GM21825 (cell line): Measurements from ENCODE around the gene CRYBG3.
"Not testable (repeated sequence)": the region's sequence is repeated elsewhere in the genome, so short reads cannot be mapped to it uniquely, and the experiment has no call there.

Experiments used
- ATAC-seq: cut with Tn5 transposase; IDR thresholded peaks from one replicate; pipeline ENCODE4 v1.9.1; 2021; ENCODE audit warnings: mild to moderate bottlenecking, moderate library complexity; ENCODE audit not compliant: unreplicated experiment

CRYBG3 gene

DNA sequence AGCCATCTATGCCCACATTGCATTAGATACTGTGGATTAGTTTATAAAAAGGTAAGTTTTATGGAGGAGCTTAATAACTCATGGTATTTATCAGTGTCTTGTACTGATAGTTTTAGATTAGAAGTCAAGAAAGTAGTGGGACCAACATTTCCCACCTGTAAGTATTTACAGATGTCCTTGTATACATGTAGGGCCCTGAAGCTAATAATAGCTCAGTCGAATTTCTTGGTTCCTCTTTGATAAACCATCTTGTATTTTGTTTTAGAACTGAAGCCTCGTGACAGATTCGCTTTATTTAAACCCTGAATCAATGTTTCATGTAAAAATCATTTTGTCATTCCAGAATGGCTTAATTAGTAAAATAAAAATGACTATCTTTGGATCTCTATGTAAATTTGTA, 73.4 kb downstream of the CRYBG3 start:
- ATAC-seq = peak; percentile 75

- no peak for ATAC-seq
Measured at GRCh38 chr3:97896129-97896528, 74.3 kb downstream of the CRYBG3 start.

GRCh38 chr3:97896547-97896946, 74.7 kb downstream of the CRYBG3 start:
- no peak for ATAC-seq

- no peak for ATAC-seq
Measured at GRCh38 chr3:97899331-97899730, 77.5 kb downstream of the CRYBG3 start.

DNA sequence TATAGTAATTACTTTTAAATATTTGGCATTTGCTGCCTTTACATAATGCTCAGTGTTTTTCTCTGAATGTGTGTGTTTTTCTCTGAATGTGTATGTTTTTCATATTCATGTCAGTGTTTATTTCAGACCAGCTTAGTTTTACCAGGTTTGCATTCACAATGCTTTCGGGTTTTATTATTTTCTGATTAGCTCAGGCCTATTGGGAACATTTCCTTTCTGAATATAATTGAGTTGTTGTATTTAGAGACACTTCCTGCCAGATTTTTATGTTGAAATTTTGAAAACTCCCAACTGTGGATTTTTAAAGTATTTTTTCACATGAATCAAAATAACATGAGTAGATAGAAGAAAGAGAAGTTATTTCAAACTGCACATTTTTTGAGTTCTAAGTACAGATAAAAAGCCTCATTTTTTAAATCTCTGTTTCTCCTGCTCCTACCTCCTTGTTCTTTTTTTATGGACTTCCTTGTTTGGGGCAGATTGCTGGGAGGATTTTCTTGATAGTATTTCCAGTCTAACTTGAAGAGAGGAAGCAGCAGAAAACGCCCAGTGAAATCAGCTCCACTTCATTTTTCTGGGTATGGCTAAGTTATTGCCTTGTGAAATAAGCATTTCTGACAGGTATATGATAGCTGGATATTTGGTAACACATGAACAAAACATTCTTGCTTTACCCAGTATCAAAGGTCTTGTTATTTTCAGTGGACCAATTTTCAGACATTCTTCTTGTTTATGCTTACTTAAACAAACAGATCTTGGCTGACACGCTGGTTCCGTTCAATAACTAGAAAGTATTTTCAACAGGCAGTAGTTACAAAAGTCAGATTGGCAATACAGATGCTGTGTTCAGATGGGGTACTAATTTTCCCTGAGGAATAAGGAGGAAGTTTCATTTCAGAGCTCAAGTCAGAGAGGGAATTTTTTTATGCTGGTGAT, 79.8 kb downstream of the CRYBG3 start:
- ATAC-seq = no peak

DNA sequence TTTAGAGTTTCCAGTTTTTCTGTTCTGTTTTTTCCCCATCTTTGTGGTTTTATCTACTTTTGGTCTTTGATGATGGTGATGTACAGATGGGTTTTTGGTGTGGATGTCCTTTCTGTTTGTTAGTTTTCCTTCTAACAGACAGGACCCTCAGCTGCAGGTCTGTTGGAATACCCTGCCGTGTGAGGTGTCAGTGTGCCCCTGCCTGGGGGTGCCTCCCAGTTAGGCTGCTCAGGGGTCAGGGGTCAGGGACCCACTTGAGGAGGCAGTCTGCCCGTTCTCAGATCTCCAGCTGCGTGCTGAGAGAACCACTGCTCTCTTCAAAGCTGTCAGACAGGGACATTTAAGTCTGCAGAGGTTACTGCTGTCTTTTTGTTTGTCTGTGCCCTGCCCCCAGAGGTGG, 88.0 kb downstream of the CRYBG3 start:
- not testable (repeated sequence) for ATAC-seq

- ATAC-seq = not testable (repeated sequence)
Measured at GRCh38 chr3:97910236-97910831, 88.5 kb downstream of the CRYBG3 start.

- no peak for ATAC-seq
Measured at GRCh38 chr3:97910931-97911351, 89.1 kb downstream of the CRYBG3 start.

DNA sequence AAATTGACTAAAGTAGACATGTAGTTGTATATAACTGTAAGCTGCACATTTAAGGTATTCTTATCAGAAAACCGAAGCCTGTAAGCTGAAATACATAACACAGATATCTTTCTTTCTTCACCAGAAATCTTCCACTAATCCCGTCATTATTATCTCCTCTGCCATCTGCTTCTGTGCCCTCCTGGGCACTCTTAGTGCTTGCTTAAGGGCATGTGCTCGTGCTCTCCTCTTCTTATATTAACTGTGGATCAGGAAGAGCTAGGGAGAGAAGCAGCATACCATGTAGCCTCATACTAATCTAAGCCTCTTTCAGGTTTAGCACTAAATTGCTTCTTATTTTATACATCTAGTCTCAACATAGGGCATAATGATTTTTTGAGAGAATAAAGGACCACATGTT, 89.6 kb downstream of the CRYBG3 start:
- no peak for ATAC-seq

GRCh38 chr3:97914388-97914787, 92.6 kb downstream of the CRYBG3 start:
- no peak for ATAC-seq

DNA sequence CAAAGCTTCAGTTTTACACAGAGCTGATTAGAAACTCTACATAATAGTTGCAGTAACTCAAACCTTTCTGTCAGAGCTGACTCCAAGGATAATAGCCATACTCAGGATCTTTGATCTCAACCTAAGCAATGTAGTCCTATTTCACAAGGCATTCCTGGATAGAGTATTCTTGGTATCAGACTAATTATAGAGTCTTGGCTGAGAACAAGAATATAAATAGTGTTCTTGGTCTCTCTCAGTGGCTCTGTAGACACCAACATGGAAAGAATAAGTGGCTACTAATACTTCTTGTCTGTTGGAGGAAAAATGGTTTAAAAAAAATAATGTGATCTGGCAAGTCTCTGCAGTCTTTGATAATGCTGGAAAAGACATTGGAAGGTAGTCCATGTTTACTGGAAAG, 94.8 kb downstream of the CRYBG3 start:
- no peak for ATAC-seq

DNA sequence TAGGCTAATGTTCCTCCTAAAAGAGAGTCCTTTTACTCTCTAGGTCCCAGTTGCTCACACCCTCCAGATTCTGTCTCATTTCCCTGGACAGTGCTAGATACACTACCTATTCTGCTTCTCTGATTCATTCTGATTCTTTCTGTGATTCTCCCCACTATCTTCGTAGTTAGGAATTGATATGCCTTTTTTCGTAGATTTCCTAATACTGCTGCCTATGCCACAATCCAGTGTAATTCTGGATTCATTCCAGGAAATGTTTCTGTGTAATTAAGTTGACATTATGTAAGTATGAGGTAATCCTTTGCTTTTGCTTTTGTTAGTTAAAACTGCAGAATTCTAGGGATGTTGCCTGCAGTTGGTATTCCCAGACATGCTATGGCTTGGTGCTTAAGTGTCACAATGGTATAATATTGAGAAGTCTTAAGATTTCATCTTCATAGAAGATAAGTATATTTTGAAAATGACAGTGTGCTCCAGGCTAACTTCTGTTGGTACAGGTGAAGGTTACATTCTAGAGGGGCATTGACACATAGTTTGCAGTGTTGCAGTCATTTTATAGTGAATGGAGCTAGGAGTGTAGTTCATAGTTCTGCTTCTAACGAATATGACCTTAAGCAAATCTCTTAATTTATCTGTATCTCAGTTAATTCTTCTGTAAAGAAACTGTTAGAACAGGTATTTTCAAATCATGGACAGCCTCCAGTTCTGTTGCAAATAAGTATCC, 96.2 kb downstream of the CRYBG3 start:
- no peak for ATAC-seq

DNA sequence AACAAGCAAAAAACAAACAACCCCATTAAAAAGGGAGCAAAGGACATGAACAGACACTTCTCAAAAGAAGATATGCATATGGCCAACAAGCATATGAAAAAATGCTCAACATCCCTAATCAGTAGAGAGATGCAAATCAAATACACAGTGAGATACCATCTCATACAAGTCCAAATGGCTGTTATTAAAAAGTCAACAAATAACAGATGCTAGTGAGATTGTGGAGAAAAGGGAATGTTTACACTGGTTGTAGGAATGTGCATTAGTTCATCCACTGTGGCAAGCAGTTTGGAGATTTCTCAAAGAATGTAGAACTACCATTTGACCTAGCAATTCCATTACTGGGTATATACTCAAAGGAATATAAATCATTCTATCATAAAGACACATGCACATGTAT, 105.9 kb downstream of the CRYBG3 start:
- ATAC-seq = no peak

DNA sequence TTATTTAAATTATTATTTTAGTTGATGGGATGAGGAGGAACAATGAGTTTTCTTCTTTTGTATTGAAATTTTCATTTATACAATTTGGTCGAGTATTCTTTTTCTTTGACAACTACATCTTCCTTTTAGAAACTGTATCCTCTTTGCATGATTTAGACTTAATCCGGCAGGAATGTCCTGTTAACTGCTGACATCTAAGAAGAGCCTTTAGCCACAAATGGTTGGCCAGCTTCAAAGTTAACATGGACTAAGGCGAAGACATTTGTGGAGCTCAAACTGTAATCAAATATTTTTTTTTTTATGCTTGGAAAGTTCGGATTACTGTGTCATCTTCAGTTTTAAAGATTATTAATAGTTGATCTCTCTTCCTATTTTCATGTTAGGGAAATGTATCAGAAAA, 107.2 kb downstream of the CRYBG3 start:
- no peak for ATAC-seq

- no peak for ATAC-seq
Measured at GRCh38 chr3:97930018-97930417, 108.2 kb downstream of the CRYBG3 start.

GRCh38 chr3:97931218-97931617, 109.4 kb downstream of the CRYBG3 start:
- ATAC-seq = no peak

GRCh38 chr3:97932387-97932801, 110.6 kb downstream of the CRYBG3 start:
- no peak for ATAC-seq

GRCh38 chr3:97934980-97935695, 113.3 kb downstream of the CRYBG3 start:
- ATAC-seq = no peak

DNA sequence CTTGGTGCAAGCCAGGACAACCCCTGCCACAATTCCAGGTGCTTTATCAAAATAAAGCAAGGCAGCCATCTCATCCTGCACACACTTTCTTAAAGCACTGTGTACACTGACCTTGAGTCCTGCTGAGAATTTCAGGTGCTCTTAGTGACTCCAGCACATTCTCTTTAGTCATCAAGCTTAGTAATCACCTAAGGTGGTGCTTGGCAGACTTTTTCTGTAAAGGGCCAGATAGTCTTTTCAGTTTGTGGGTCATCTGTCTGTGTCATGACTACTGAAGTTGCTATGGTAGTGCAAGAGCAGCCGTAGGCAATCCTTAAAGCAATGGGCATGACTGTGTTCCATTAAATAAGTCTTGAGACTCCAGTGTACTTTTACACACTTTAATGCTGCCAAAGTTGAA, 114.0 kb downstream of the CRYBG3 start:
- ATAC-seq = no peak

DNA sequence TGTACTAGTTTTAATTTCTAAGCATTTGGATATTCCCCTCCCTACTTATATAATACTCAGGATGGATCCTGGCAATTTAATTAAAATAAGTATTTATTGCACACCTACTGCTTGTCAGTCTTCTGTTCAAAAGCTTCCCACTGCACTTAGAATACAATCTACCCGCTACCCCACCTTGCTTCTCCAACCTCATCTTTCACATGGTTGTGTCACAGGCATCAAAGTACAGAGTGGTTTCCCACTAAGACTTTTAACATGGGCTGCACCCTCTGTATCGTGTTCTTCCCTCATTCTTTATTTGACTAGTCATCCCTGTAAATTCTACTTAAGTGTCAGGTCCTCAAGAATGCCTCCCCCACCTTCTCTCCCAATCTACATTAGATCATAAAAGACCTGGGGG, 115.4 kb downstream of the CRYBG3 start:
- no peak for ATAC-seq

- ATAC-seq = no peak
Measured at GRCh38 chr3:97938444-97938843, 116.6 kb downstream of the CRYBG3 start.
